Rectal smooth muscle tissue (tissue), 1 donor: ENCODE data around the gene CCDC141.

Experiments used
- H3K27ac ChIP-seq: one replicate; pipeline ENCODE4 v1.7.0; 2013; ENCODE audit warnings: low read depth, low read length, inconsistent platforms
- H3K27me3 ChIP-seq: one replicate; pipeline ENCODE4 v1.7.0; 2013; ENCODE audit warnings: low read length; ENCODE audit not compliant: control insufficient read depth, insufficient read depth
- H3K36me3 ChIP-seq: one replicate; pipeline ENCODE4 v1.7.0; 2013; ENCODE audit warnings: low read length; ENCODE audit not compliant: control insufficient read depth, insufficient read depth
- H3K4me1 ChIP-seq: one replicate; pipeline ENCODE4 v1.7.0; 2013; ENCODE audit warnings: low read length; ENCODE audit not compliant: control insufficient read depth, insufficient read depth
- H3K4me3 ChIP-seq: one replicate; pipeline ENCODE4 v1.7.0; 2013; ENCODE audit warnings: low read length
- H3K9ac ChIP-seq: one replicate; pipeline ENCODE4 v1.7.0; 2013; ENCODE audit warnings: low read length

CCDC141 gene

DNA sequence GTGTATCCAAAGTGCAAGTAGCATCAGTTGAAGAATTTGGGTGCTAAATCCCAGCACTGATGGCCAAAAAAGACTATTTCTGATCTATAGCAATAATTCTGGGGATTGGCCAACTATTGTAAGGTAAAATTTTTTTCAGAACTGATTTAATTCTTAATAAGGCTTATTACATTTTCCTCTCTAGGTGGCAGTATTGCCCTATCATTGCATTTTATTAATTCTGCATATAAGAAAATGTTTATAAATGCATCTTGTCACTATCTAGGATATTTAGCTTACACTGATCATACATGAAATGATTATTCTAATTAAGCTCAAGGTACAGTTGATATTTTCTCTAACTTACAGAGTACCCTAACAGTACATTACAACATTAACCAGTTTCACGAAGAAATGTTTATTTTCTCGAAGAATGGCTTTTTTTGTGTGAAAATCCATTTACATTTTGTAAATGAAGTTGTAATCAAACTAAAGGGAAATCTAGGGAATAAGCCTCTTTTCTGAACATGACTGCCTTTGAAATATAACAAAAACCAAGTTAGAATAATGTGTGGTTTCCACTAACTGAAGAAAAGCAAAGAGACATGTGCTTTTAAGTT lies 253.8 kb downstream of the CCDC141 start:
- H3K4me1 ChIP-seq = no peaks in the 10 kb centered on the region
- H3K27me3 ChIP-seq = no peaks in the 10 kb centered on the region
- H3K36me3 ChIP-seq = no peaks in the 10 kb centered on the region
- H3K9ac ChIP-seq = no peak overlapping the region
- H3K27ac ChIP-seq = no peak overlapping the region
- no peak overlapping the region for H3K4me3 ChIP-seq

DNA sequence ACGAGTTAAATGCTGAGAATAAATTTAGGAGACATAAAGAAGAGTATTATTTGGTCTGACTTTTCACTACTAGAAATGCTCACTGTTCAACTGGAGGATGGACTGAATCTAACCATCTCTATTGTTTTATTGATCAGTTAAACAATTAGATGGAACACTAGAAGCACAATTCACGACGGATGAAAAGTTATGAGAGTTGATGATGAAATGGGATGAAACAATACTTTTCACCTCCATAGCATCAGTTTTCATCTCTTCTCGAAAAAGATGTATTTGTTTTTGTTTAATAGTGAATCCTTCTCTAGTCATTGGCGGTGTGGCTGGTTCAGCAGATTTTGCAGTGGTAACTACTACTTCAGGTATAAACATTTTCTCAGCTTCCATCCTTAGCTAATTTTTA lies 262.0 kb downstream of the CCDC141 start:
- Histone ChIP-seq H3K4me3 (no peak overlapping the region), H3K27me3 (no peaks in the 10 kb centered on the region), H3K4me1 (no peaks in the 10 kb centered on the region)

DNA sequence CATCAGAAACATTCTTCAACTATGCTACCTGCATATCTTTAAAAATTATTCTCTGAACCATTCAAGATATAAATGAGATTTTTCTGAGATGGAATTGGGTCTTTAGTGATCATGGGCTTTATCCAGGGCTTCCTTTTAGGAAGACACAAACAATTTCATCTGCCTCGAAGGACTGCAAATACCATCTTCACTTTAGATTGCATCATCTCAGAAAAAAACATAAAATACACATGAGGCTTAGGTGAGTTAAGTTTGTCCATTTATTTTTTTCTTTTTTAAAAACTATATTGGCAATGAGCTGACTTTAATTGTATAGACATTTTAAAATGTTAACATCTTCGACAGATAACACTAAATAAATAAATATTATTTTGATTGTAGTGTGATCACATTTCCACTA lies 262.8 kb downstream of the CCDC141 start:
- Histone ChIP-seq H3K4me1 (no peaks in the 10 kb centered on the region), H3K36me3 (no peaks in the 10 kb centered on the region), H3K27me3 (no peaks in the 10 kb centered on the region), H3K4me3 (no peak overlapping the region), H3K27ac (no peak overlapping the region), H3K9ac (no peak overlapping the region)

More for the DNA sequence above, 262.0 kb downstream of the CCDC141 start:
- Histone ChIP-seq H3K9ac (no peak overlapping the region), H3K36me3 (no peaks in the 10 kb centered on the region), H3K27ac (no peak overlapping the region)

DNA sequence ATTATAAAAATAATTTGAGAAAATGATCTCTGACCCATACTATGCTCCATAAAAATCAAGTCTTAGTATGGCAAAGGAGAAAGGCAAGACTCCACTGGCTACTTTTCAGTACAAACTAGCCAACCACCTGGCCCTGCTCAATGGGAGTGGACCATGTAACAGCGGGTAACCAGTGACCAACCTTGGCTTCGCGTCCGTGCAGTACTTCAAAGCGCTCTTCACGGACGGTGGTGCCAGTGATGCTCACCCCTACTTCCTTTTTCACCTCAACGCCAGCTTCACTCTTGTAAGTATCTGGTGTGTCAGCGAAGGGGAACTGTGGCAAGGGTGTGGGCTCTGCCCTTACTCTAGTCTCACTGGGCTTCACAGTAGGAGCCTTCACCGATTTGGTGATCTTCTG lies 266.0 kb downstream of the CCDC141 start:
- Histone ChIP-seq H3K27ac (no peak overlapping the region), H3K36me3 (no peaks in the 10 kb centered on the region), H3K9ac (no peak overlapping the region), H3K4me1 (no peaks in the 10 kb centered on the region), H3K4me3 (no peak overlapping the region), H3K27me3 (no peaks in the 10 kb centered on the region)

DNA sequence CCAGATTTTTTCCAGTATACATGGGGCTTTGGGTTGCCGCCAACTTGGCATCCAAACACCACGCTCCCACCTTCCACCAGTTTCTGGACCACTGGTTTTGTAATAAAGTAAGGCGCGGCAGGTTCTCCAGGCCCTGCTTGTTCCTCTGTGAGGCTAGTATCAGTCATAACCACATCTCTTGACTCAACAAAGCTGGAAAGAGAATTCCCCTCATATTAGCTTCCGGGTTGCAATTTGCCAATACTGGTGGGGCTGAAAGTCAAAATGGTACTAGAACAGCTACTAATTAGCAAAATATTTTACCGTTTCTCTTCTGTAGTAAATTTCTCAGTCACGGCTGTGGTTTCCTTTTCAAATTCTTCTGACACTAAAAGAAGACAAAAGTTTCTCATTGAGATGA lies 267.7 kb downstream of the CCDC141 start:
- Histone ChIP-seq H3K9ac (no peak overlapping the region), H3K4me1 (no peaks in the 10 kb centered on the region), H3K27me3 (no peaks in the 10 kb centered on the region), H3K27ac (no peak overlapping the region), H3K4me3 (no peak overlapping the region), H3K36me3 (no peaks in the 10 kb centered on the region)
